Measurements from ENCODE around the gene SPI1. TPM values are rescaled to one million over a fixed set of nuclear protein-coding genes. Genes with fewer than 3 reads are reported as not detected.

The SPI1 gene
- total and polyA plus RNA-seq, 2 donors (not counting 3 experiments of a cell fraction or from before 2014, with no cell fraction given), result not detected

GRCh38 chr11:47331454-47332302, 46.7 kb downstream of the SPI1 start:
- H3K9ac ChIP-seq (replicated peaks; ENCODE audit: extremely low read depth, insufficient read depth, low read length), result no peak overlapping the region
- H3K36me3 ChIP-seq (ENCODE audit: control insufficient read depth in 2 of 2, extremely low read depth in 1 of 2, insufficient read depth in 2 of 2, low read length in 2 of 2), result peaks cover 0 to 18% of the 10 kb centered on the region in 2 experiments
- BruUV-seq (replicated peaks), result no TSS peak
- no peaks in the 10 kb centered on the region for H3K9me3 ChIP-seq (replicated peaks; ENCODE audit: control insufficient read depth, insufficient read depth, low read length)
- no peaks in the 10 kb centered on the region for H3K9me1 ChIP-seq (replicated peaks; ENCODE audit: control insufficient read depth, extremely low read depth, insufficient read depth, low read length)
- no peak overlapping the region for H3K4me2 ChIP-seq (ENCODE audit: insufficient read depth, low read length)
- H2AFZ ChIP-seq (ENCODE audit: low read depth, low read length), result no peak overlapping the region
- no peak for DNase-seq (ENCODE audit: low read depth, low spot score)
- intact Hi-C loops (cut with micrococcal nuclease) (no loop called here), dilution Hi-C loops (cut with MboI; ENCODE audit: extremely low pct_ligation_motif_present, low sequenced_read_pairs) (no loop called here)
- H3K27ac ChIP-seq (ENCODE audit: insufficient read depth, low read depth, low read length), result no peak overlapping the region
- no peaks in the 10 kb centered on the region for H3K27me3 ChIP-seq (ENCODE audit: control insufficient read depth in 2 of 2, insufficient read depth in 2 of 2, low read length in 2 of 2)
- ChIA-PET CTCF (interaction anchor here (3.3 kb wide), 1 partner anchor 23 kb away, joined by 33 read pairs; no protein-coding TSS in a partner anchor), POLR2A (no interaction called here)
- no peaks in the 10 kb centered on the region for H4K20me1 ChIP-seq (replicated peaks; ENCODE audit: control insufficient read depth, extremely low read depth, insufficient read depth, low read length)
- H3K79me2 ChIP-seq (ENCODE audit: control insufficient read depth, insufficient read depth, low read length), result no peaks in the 10 kb centered on the region
- no peak overlapping the region for H3K4me3 ChIP-seq (replicated peaks in 1 of 3; ENCODE audit: insufficient read depth in 1 of 3, low read depth in 1 of 3, low read length in 3 of 3)
- H3K4me1 ChIP-seq (ENCODE audit: control insufficient read depth, extremely low read depth, insufficient read depth, low read length), result peaks cover 16% of the 10 kb centered on the region
- TF ChIP-seq MYC (IDR thresholded peaks at IDR 0.05; ENCODE audit: low read depth, low read length) (no peak), GATA2 (IDR thresholded peaks at IDR 0.05; ENCODE audit: insufficient read depth, insufficient read length, low read depth, low read length) (no peak), FOS (IDR thresholded peaks at IDR 0.05; ENCODE audit: borderline replicate concordance, insufficient read depth, low read length) (no peak), MAX (IDR thresholded peaks at IDR 0.05; ENCODE audit: insufficient read depth, insufficient read length) (no peak), CTCF (IDR thresholded peaks at IDR 0.05; ENCODE audit: extremely low read depth in 1 of 2, insufficient read depth in 1 of 2, low read depth in 1 of 2, low read length in 2 of 2) (no peak), JUN (IDR thresholded peaks at IDR 0.05; ENCODE audit: borderline replicate concordance, insufficient read depth, insufficient read length, low read depth) (no peak), POLR2A (IDR thresholded peaks at IDR 0.05; ENCODE audit: low read depth, low read length) (no peak), POLR2AphosphoS5 (IDR thresholded peaks at IDR 0.05; ENCODE audit: insufficient read depth, low read depth, low read length) (no peak)
- FAIRE-seq, result no peak
